ENCODE measurements around the gene UVRAG.
"Not testable (repeated sequence)": the region's sequence is repeated elsewhere in the genome, so short reads cannot be mapped to it uniquely, and the experiment has no call there.

UVRAG gene

GRCh38 chr11:75979075-75979474, 164.1 kb downstream of the UVRAG start:
- DNase-seq, result not testable (repeated sequence)

GRCh38 chr11:75979479-75980027, 164.5 kb downstream of the UVRAG start:
- not testable (repeated sequence) for DNase-seq

GRCh38 chr11:75980031-75980430, 165.0 kb downstream of the UVRAG start:
- no peak for DNase-seq

GRCh38 chr11:75981546-75981945, 166.5 kb downstream of the UVRAG start:
- DNase-seq, result no peak

- DNase-seq, result no peak
Observed at GRCh38 chr11:75982309-75982708, 167.3 kb downstream of the UVRAG start.

GRCh38 chr11:75986966-75987365, 172.0 kb downstream of the UVRAG start:
- no peak for DNase-seq

- DNase-seq, result no peak
Observed at GRCh38 chr11:75993126-75993525, 178.1 kb downstream of the UVRAG start.

GRCh38 chr11:75994616-75995015, 179.6 kb downstream of the UVRAG start:
- no peak for DNase-seq

GRCh38 chr11:75996523-75997442, 181.8 kb downstream of the UVRAG start:
- no peak for DNase-seq

- DNase-seq, result no peak
Observed at GRCh38 chr11:76004400-76004799, 189.4 kb downstream of the UVRAG start.

GRCh38 chr11:76005756-76006155, 190.7 kb downstream of the UVRAG start:
- no peak for DNase-seq

- DNase-seq, result no peak
Observed at GRCh38 chr11:76007166-76007565, 192.2 kb downstream of the UVRAG start.

- no peak for DNase-seq
Observed at GRCh38 chr11:76008474-76008873, 193.5 kb downstream of the UVRAG start.

GRCh38 chr11:76010051-76010450, 195.0 kb downstream of the UVRAG start:
- no peak for DNase-seq

- no peak for DNase-seq
Observed at GRCh38 chr11:76013526-76013925, 198.5 kb downstream of the UVRAG start.

- DNase-seq, result no peak
Observed at GRCh38 chr11:76023236-76024068, 208.4 kb downstream of the UVRAG start.

GRCh38 chr11:76025068-76025467, 210.1 kb downstream of the UVRAG start:
- DNase-seq, result no peak

- DNase-seq, result no peak
Observed at GRCh38 chr11:76025817-76026216, 210.8 kb downstream of the UVRAG start.

GRCh38 chr11:76026281-76026680, 211.3 kb downstream of the UVRAG start:
- no peak for DNase-seq

- DNase-seq, result no peak
Observed at GRCh38 chr11:76026862-76027261, 211.9 kb downstream of the UVRAG start.

- no peak for DNase-seq
Observed at GRCh38 chr11:76030286-76030685, 215.3 kb downstream of the UVRAG start.

GRCh38 chr11:76030968-76031590, 216.1 kb downstream of the UVRAG start:
- no peak for DNase-seq

- no peak for DNase-seq
Observed at GRCh38 chr11:76033699-76034098, 218.7 kb downstream of the UVRAG start.

Data from CD4-positive, alpha-beta T cell treated with Interleukin-15 for 1 hour (primary cell).